ENCODE data around the gene LRRC32.

The LRRC32 gene

GRCh38 chr11:76698321-76699043, 27.9 kb upstream of the LRRC32 start:
- FAIRE-seq, result no peak

DNA sequence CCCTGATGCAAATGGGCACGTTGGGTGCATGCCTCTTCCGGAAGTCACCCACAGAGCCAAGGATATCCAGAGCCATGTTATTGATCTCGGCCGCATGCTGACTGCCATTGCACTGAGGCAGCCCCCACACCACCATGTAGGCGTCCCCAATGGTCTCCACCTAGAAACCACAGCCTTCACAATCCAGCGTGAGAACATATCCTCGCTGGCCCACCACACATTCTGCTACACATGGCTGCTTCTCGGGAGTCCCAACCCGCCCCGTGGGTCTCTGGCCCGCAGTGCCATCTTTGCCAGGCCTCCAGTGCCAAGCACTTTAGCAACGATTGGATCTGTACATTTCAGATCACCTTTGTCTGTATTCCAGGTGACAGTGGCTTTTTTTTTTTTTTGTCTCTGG, 26.2 kb upstream of the LRRC32 start:
- no peak for FAIRE-seq

GRCh38 chr11:76695771-76696170, 25.2 kb upstream of the LRRC32 start:
- FAIRE-seq, result no peak

GRCh38 chr11:76695133-76695532, 24.6 kb upstream of the LRRC32 start:
- no peak for FAIRE-seq

DNA sequence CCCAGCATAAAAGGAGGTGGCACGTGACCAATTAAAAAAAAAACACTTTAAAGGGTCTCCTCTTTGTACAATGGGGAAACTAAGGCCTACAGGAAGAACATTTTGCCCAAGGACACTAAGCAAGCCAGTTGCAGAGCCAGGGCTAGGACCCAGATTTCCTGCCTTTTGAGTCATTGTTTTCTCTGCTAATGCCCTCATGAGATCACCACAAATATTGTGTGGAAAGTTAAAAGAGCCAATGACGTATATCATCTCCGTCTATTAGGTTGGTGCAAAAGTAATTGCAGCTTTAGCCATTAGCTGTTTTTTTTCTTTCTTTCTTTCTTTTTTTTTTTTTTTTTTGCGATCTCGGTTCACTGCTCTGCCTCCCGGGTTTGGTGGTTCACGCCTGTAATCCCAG, 24.1 kb upstream of the LRRC32 start:
- FAIRE-seq, result no peak

GRCh38 chr11:76693806-76694205, 23.3 kb upstream of the LRRC32 start:
- no peak for FAIRE-seq

- FAIRE-seq, result no peak
Observed at GRCh38 chr11:76692956-76693355, 22.4 kb upstream of the LRRC32 start.

DNA sequence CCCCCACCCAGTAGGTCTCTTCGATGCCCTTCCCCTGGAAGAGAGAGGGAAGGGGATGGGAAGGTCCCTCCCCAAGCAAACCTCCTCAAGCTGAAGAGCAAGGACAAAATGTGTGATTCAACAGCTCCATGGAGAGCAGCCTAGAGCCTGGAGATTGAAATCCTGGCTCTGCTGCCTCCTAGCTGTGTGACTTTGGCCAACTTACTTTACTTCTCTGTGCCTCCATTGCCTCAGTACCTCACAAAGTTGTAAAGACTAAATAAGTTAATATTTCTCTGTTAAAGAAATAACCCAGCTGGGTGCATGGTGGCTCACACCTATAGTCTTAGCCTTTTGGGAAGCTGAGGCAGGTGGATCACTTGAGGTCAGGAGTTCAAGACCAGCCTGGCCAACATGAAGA, 21.1 kb upstream of the LRRC32 start:
- FAIRE-seq, result no peak

- no peak for FAIRE-seq
Observed at GRCh38 chr11:76690736-76691135, 20.2 kb upstream of the LRRC32 start.

DNA sequence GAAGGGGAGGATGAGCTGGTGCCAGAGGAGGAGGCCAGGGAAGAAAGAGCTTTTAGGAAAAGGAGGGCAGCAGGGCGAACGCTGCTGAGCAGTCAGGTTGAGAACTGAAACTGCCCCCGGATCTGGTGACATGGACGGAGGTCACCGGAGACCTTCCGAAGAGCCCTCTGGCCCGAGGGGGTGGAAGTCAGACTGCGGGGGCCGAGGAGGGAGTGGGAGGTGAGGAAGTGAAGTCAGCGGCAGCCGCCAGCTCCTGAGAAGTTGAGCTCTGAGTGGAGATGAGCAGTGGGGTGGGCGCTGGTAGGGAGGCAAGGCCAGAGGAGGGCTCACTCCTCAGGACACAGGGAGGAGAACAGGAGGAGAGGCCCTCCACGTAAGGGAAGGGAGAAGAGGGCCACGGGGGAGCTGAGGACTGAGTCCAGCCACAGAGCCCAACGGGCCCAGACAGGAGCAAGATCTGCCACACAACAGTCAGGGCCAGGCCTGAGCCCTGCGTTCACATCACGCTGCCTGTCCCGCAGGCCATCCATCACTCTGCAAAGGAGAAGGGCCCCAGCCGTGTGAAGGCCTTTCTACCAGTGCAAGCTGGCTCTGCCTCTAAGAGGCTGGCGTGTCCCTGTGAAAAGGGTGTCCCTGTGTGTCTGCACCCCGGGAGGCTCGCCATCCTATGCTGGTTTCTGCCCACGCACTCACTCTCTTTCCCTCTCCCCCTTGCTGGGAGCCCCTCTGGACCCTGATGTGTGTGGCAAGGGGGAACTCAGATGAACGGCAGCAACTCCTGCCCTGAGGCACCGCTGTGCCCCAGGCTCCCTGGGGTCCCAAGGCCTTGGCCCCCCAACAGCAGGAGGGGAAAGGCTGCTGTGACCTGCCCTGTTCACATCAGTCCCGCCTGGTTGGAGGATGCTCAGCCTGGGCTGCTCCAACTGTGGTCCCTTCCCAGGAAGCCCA, 19.0 kb upstream of the LRRC32 start:
- FAIRE-seq, result no peak

- FAIRE-seq, result no peak
Observed at GRCh38 chr11:76688146-76688545, 17.6 kb upstream of the LRRC32 start.

- no peak for FAIRE-seq
Observed at GRCh38 chr11:76686261-76687079, 15.9 kb upstream of the LRRC32 start.

DNA sequence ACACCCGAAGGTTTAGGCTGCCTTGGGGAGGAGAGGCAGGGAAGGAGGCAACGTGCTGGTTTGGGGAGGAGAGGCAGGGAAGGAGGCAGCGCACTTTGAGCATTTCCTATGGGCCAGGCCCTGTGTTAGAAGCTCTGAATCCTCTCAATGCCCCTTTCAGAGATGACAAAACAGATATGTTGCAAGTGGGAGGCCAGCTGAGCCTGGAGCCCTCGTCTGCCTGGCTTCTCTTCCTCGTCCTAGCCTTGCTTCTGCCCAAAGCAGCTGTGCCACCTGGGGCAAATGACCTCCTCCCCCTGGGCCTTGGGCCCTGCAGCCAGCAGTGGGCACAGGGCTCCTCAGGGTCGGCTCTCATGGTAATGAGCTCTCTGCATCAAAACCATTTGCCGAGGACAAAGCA, 15.3 kb upstream of the LRRC32 start:
- FAIRE-seq, result no peak

- no peak for FAIRE-seq
Observed at GRCh38 chr11:76685237-76685636, 14.7 kb upstream of the LRRC32 start.

- no peak for FAIRE-seq
Observed at GRCh38 chr11:76684516-76684915, 14.0 kb upstream of the LRRC32 start.

DNA sequence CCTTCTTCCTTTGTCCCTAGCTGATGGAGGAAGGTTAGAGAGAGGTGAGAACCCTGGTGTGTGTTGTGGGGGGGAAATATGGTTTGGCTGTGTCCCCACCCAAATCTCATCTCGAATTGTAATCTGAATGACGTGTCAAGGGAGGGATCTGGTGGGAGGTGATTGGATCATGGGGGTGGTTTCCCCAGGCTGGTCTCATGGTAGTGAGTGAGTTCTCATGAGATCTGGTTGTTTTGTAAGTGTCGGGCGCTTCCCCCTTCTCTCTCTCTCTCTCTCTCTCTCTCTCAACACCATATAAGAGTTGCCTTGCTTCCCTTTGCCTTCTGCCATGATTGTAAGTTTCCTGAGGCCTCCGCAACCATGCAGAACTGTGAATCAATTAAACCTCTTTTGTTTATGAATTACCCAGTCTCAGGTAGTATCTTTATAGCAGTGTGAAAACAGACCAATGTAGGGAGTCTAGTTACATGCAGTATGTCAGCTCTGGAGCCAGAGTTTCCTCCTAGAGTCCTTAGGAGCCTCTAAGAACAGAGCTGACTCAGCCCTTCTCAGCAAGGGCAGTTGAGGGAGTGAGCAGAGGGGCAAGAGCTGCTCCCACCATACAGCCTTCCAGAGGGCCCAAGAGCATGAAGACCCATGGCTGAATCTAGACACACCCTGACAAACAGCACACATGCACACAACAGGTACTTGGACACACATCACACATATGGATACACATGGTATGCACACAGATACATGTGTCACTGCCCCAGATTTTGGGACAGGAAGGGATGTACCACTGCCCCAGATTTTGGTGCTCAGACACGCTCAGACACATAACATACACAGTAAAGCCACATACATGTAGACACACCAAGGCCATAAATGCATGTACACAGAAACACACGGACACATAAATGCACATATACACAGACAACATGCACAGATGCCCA, 12.9 kb upstream of the LRRC32 start:
- FAIRE-seq, result no peak

- FAIRE-seq, result no peak
Observed at GRCh38 chr11:76682684-76683083, 12.1 kb upstream of the LRRC32 start.

GRCh38 chr11:76682106-76682505, 11.6 kb upstream of the LRRC32 start:
- FAIRE-seq, result no peak

- no peak for FAIRE-seq
Observed at GRCh38 chr11:76680518-76681425, 10.2 kb upstream of the LRRC32 start.

DNA sequence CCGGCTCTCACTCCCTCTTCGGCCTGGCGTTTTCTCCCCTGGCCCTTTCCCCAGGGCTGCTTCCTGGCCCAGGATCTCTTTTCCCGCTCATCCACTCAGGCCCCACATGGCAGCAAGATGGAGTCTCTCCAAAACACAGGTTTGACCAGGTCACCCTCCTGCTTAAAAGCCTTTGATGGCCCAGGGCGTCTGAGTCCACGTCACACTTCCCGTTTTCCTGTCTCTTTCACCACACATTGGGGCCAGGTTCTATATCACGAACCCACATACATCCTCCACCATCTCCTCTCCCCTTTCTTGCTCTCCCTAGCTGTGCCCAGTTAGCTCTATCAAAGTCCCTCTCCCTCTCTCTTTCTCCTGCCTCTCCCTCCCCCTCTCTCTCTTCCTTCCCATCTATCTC, 7.8 kb upstream of the LRRC32 start:
- FAIRE-seq, result no peak

DNA sequence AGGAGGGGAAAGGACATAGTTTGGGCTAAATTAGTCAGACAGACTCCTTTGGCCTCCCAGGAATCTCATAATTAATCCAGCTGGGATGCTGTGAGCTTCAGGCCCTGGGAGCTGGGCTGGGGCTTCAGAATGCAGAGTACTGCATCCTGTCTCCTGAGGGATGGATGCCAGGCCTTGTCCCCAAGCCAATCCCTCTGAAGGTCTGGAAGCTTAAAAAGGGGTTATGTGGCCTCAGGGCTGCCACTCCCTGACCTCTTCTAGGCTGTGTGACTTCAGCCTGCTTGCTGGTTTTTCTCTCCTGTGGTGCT, 6.9 kb upstream of the LRRC32 start:
- FAIRE-seq, result no peak

Data from colon (tissue), 2 donors.